OCI-LY3 (cell line): Measurements from ENCODE around the gene ARHGAP27.

Source experiments
- CTCF ChIP-seq: fragments of 200-600, 300-600 bp; sonication (generic); IDR thresholded peaks from 2 replicates; pipeline ENCODE4 v1.5.1; 2014; ENCODE audit warnings: antibody characterized with exemption, low read length, low read depth
- EZH2phosphoT487 ChIP-seq: fragments of 200-600 bp; shearing (Covaris generic); IDR thresholded peaks from 2 replicates; pipeline ENCODE4 v1.6.1; 2018; ENCODE audit warnings: antibody characterized with exemption, mixed run types, low read depth

GRCh38 chr17:45409659-45410076, 23.0 kb downstream of the ARHGAP27 start:
- TF ChIP-seq CTCF (0 out of 2 replicates have a peak, but pooled peaks have one; percentile 5), EZH2phosphoT487 (no peak)
